Measurements from ENCODE around the gene SERPINB5.
A peak's percentile ranks its signal among the peaks of the same experiment; 100 is the strongest.

Gene SERPINB5

GRCh38 chr18:63468575-63468974 is 8.2 kb upstream of the SERPINB5 start:
- no peak for DNase-seq

- DNase-seq: peak in 1 of 4 experiments; percentile 5
Observed at GRCh38 chr18:63470751-63471150, 6.0 kb upstream of the SERPINB5 start.

GRCh38 chr18:63472380-63472779 is 4.4 kb upstream of the SERPINB5 start:
- no peak for DNase-seq

DNA sequence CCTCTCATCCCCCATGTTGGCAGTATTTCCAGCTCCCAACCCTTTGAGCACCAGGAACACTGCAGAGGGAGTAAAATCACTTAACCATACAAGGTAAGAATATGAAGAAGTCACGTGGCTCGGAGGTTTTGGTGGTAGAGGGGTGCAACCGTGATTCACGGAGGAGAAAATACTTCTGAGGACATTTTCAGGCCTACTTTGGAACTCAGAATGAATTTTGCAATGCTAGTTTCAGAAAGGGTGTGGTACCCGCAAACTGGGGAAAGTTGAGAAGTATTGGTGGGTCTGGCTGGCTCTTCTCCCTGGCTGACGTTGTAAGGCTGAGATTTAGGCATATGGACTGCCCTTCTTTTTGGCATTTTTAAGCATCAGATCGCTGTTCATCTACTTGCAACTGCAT is 442 bp downstream of the SERPINB5 start:
- no peak for DNase-seq

GRCh38 chr18:63477968-63478367 is 1.2 kb downstream of the SERPINB5 start:
- no peak for DNase-seq

DNA sequence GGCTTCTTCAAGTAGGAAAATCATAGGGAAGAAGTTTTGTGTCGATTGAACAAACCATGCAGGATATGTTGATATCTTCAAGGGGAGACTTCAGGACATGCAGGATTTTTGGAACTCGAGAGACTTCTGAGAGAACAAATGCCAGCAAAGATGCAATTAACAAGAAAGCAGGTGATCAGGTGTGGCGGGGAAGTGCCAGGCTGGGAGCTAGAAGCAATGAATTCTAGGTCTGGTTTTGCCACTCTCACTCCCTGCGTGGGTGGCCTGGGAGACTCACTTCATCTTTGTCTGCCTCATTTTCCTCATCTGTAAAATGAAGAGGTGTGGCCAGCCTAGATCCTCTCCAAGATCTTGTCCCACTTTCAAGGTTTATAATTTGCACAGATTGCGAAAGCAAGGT is 3.1 kb downstream of the SERPINB5 start:
- no peak for DNase-seq

DNA sequence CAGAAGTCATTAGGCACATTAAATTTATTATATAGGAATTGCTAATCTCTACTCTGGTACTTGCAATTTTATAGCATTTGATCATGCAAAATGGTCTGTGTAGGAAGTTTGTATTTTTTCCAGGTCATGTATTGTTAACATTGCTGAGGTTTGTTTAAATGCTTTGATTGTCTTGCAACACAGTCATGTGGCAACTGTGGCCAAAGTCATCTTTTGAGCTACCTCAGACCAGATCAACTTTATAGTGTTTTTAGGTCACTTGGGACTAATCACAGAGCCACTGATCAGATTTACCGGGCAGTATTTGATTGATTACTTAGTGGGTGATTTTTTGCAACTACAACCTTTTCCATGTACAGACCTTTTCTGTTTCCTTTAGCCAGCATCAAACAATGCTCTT is 3.7 kb downstream of the SERPINB5 start:
- no peak for DNase-seq

GRCh38 chr18:63480915-63481314 is 4.2 kb downstream of the SERPINB5 start:
- DNase-seq: no peak

- DNase-seq: no peak
Observed at GRCh38 chr18:63487676-63488075, 10.9 kb downstream of the SERPINB5 start.

DNA sequence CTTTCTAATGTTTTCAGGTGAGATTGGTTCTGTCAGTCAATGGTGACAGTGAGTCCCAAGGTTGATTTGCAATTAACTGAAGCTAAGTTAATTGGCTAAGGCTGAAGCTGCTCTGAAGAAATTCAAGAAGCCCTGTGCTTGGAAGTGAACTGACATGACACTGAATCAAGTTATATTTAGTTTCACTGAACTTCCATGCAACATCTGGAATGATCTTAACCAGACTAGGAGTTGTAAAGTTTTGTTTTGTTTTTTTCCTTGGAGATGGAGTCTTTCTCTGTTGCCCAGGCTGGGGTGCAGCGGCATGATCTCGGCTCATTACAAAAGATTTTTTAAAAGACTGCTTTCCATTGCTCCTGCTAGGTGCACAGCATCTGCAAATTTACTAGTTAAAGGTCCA is 11.4 kb downstream of the SERPINB5 start:
- no peak for DNase-seq

DNA sequence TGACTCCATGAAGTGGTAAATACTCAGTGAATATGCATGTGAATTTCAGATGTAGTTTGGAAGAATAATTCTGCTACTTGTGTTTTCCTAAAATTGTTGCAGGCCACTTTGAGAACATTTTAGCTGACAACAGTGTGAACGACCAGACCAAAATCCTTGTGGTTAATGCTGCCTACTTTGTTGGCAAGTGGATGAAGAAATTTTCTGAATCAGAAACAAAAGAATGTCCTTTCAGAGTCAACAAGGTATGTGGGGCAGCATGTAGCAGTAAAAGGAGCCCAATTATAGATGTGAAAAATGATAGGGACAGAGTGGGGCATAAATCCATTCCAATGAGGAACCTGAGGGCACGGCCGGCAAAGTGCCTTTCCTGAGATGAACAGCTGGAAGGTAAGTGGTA is 16.1 kb downstream of the SERPINB5 start:
- DNase-seq: no peak

DNA sequence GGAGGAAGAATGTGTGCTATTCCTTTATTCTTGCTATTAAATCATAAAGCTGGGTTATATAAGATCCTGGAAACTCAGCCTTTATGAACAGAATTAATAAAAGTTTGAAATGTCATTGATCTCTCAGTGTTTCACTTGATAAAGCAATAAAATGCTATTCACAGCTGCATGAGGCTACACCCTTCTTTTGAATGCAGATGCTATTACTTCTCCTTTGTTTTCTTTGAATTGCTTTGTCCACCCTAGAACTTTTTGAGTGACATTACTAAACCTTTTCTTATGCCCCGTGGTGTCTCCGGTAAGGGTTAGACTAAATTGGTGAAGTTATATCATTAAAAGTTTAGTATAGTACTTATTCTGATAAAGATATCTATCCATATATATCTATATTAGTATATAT is 18.9 kb downstream of the SERPINB5 start:
- no peak for DNase-seq

DNA sequence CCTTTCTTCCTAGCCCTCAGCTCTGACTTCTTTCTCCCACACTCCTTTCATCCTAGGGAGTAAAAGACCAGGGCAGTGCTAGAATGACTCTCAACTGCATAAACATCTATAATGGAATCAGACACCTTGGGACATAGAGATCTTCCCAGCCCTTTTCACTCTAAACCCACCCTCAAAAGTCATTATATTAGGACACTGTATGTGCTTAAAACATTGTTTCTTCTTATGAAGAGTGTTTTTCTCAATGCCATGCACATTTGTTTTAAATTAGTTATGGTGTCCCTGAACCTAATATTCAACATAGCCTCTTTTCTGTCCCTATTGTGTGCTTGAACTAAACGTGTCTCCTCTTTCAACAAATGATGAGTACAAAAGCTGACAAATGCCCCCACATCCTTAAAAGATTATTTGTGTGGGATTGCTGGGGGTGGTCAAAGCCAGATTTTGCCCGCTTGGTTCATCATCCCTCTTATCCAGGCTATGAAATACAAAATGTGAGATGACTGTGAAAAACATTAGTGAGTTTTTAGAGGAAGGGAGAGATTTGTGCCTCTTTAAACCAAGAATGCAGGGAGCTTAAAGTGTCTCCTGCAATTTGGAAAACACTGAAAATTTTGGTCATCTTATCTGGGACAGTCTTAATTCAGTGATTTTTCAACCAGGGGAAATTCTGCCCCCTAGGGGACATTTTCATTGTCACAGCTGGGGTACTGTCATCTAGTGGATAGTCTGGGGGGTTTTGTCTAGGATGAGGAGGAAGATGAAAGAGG is 29.0 kb downstream of the SERPINB5 start:
- peak; percentile 46 to 69 (median 63) for DNase-seq

DNA sequence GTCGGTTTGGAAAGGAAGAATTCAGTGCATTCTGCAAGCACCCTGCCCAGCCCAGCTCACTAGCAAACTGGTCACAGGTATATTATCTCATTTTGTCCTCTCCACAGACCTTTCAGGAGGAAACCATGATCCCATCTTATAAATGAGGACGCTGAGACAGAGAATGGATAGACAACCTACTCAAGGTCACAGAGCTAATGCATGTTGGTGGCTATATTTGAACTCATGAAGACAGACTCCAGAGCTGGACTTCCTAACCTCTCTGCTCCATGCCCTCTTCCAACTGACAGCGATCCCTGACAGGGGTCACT is 29.5 kb downstream of the SERPINB5 start:
- DNase-seq: no peak

DNA sequence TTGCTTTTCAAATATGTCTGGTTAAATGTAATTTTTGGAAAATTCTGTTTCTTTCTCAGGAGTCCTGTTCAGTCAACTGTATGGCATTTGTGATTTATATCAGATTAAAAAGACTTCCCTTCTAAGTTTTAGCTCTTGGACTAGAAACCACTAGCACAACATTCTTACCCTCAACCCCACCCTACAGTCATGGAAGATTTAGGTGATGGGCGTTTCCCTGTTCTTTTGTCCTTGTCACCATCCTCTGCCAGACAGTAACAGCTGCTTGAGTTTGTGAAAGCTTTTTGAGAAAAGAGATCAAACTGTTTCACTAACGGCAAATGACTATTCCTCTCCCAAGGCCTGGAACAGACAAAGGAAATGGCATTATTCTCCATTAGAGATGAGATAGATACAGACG is 31.8 kb downstream of the SERPINB5 start:
- no peak for DNase-seq

DNA sequence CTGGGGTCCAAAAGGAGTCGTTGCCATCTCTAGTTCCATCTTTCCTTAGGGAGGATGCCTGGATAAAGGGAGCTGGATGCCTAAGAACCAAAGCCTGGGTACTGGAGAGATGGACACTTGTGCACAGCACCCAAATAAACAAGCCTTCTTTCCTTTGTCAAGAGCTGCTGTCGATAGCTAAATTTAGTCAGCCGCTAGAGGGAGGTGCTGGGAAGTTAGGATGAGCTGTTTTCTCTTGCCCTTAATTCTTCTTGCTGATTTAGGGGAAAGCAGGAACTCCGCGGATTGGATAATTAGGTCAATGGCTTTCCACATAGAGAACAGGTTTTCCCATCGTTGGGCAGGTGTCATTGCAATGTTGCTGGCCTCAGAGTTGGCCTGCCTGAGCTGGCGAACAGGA is 34.5 kb downstream of the SERPINB5 start:
- DNase-seq: peak; percentile 24 to 67 (median 56)

GRCh38 chr18:63514326-63514725 is 37.6 kb downstream of the SERPINB5 start:
- no peak for DNase-seq

DNA sequence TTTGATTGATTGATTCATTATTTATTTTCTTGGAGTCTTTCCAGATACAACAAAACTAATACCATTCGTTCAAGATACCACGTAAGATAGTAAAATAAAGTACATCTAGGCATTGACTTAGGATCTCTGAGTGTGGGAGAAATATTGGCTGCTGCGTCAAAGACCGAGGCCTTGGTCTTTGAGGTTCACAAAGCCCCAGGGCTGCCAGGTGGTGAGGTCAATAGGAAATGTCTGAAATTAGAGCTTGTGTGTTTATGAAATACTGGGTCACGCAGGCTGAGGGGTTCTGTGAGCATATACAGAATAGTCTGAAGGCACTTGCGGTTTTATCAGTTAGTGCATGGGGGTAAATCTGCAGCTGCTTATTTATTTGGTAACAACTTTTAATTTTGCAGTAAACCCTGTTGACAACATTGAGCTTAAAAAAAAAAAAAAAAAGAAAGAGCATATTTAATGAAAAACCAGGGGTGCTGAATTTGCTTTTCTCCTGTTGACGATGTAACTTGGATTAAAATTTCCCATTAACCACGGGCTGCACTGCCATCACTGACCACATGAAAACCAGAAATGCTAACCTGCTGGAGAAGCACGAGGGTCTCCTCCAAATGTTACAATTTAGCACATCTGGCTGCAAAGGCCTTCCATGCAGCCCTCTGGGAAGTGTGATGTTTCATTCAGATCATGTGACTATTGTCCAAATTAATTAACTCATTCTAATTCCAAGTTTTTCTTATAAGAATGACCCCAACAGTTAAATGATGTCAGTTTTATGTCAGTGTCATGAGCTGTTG is 38.3 kb downstream of the SERPINB5 start:
- no peak for DNase-seq

DNA sequence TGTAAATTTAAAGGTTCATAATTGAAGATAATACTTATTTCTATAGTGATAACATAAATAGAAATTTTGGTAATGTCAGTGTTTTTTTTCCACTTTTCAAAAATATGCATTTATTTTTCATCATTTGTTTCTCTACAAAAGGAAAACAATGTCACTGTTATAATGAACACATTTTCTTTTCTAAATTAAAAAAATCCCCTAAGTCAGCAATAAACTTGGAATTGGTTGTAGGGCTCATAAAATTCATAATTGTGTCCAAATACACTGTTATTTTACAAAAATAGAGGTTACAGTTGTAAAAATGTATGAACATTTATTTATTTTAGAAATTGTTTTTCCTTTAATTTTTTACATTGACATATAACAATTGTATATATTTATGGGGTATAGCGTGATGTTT is 39.0 kb downstream of the SERPINB5 start:
- DNase-seq: no peak

GRCh38 chr18:63518178-63519012 is 41.6 kb downstream of the SERPINB5 start:
- DNase-seq: peak; percentile 80 to 93 (median 86)

- no peak for DNase-seq
Observed at GRCh38 chr18:63520053-63520685, 43.4 kb downstream of the SERPINB5 start.

DNA sequence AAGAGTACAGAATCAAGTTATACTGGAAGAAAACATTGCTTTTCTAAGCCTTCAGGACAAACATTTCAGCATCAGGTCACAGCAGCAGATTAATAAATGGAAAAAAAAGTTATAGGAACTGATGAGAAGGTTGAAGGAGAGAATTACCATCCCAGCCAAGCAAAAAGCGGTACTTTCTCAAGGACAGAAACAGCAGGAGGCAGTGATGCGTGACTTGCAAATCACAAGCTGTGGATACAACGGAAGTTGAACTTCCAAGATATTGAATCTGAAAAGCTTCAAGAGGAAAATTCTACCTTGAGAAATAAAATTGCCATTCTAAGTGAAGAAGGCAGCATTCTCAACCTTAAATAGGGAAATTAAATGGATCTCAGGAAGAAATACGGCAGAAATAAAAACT is 46.9 kb downstream of the SERPINB5 start:
- no peak for DNase-seq

- DNase-seq: no peak
Observed at GRCh38 chr18:63527251-63527650, 50.5 kb downstream of the SERPINB5 start.
